SU-DHL-6 (cell line): ENCODE results near the gene SPRYD4.

ENCODE experiments used
- H2AFZ ChIP-seq: fragments of 200-600 bp; sonication (generic); 2 replicates; pipeline ENCODE4 v1.6.1; 2014; ENCODE audit warnings: low read depth, mild to moderate bottlenecking, moderate library complexity, mixed read lengths, antibody characterized with exemption, low read length; ENCODE audit not compliant: severe bottlenecking
- H3F3A ChIP-seq: fragments of 200-600 bp; shearing (Covaris generic); 2 replicates; pipeline ENCODE4 v1.6.0; 2016; ENCODE audit warnings: antibody characterized with exemption, mild to moderate bottlenecking; ENCODE audit not compliant: insufficient read depth
- H3K27ac ChIP-seq: fragments of 200-600 bp; sonication (generic); 2 replicates; pipeline ENCODE4 v1.5.1; 2016; ENCODE audit warnings: low read depth, mild to moderate bottlenecking, low read length, moderate library complexity, mixed read lengths
- H3K27me3 ChIP-seq: fragments of 200-600 bp; sonication (generic), shearing (Covaris generic); 2 replicates; pipeline ENCODE4 v1.6.0; 2014; ENCODE audit warnings: mild to moderate bottlenecking, low read length
- H3K36me3 ChIP-seq: fragments of 200-600 bp; sonication (generic); 2 replicates; pipeline ENCODE4 v1.6.1; 2014; ENCODE audit warnings: mild to moderate bottlenecking, low read length, mixed read lengths
- H3K4me2 ChIP-seq: fragments of 300-600, 200-600 bp; shearing (Covaris generic), sonication (generic); 2 replicates; pipeline ENCODE4 v1.6.0; 2014; ENCODE audit warnings: low read length, low read depth, mild to moderate bottlenecking; ENCODE audit not compliant: poor library complexity, severe bottlenecking
- H3K4me3 ChIP-seq: fragments of 200-600 bp; sonication (generic); 2 replicates; pipeline ENCODE4 v1.5.1; 2014; ENCODE audit warnings: antibody characterized with exemption, low read length, mild to moderate bottlenecking, mixed read lengths; ENCODE audit not compliant: insufficient read depth, poor library complexity, severe bottlenecking
- H3K79me2 ChIP-seq: fragments of 200-600 bp; sonication (generic); 2 replicates; pipeline ENCODE4 v1.6.1; 2014; ENCODE audit warnings: mild to moderate bottlenecking, low read length, moderate library complexity; ENCODE audit not compliant: insufficient read depth
- H3K9ac ChIP-seq: fragments of 200-600 bp; sonication (generic); 2 replicates; pipeline ENCODE4 v1.7.0; 2014; ENCODE audit warnings: mild to moderate bottlenecking, low read length
- H3K9me2 ChIP-seq: fragments of 200-600 bp; sonication (generic); replicated peaks from 2 replicates; pipeline ENCODE4 v1.6.1; 2014; ENCODE audit warnings: low read length; ENCODE audit not compliant: insufficient read depth
- H3K9me3 ChIP-seq: fragments of 200-600 bp; sonication (generic); 2 replicates; pipeline ENCODE4 v1.6.1; 2014; ENCODE audit warnings: low read length, mixed read lengths; ENCODE audit not compliant: insufficient read depth
- H4K20me1 ChIP-seq: fragments of 200-600 bp; sonication (generic); 2 replicates; pipeline ENCODE4 v1.6.1; 2014; ENCODE audit warnings: low read depth, mild to moderate bottlenecking, antibody characterized with exemption, low read length, moderate library complexity, mixed read lengths
- EZH2phosphoT487 ChIP-seq: fragments of 200-600 bp; sonication (generic), shearing (Covaris generic); conservative IDR thresholded peaks from 2 replicates; pipeline ENCODE4 v1.6.1; 2018; ENCODE audit warnings: mild to moderate bottlenecking, antibody characterized with exemption, low read length, moderate library complexity, mixed read lengths
- TF ChIP-seq, protein P1 (sequence below): fragments of 200-600 bp; sonication (generic); IDR thresholded peaks from one replicate; pipeline ENCODE4 v1.5.1; 2017; ENCODE audit warnings: antibody characterized with exemption, mild to moderate bottlenecking, low read length, moderate library complexity; ENCODE audit not compliant: insufficient read depth, poor library complexity, severe bottlenecking

Gene SPRYD4

GRCh38 chr12:56517854-56518253 is 49.5 kb downstream of the SPRYD4 start:
- TF ChIP-seq, protein P1, sequence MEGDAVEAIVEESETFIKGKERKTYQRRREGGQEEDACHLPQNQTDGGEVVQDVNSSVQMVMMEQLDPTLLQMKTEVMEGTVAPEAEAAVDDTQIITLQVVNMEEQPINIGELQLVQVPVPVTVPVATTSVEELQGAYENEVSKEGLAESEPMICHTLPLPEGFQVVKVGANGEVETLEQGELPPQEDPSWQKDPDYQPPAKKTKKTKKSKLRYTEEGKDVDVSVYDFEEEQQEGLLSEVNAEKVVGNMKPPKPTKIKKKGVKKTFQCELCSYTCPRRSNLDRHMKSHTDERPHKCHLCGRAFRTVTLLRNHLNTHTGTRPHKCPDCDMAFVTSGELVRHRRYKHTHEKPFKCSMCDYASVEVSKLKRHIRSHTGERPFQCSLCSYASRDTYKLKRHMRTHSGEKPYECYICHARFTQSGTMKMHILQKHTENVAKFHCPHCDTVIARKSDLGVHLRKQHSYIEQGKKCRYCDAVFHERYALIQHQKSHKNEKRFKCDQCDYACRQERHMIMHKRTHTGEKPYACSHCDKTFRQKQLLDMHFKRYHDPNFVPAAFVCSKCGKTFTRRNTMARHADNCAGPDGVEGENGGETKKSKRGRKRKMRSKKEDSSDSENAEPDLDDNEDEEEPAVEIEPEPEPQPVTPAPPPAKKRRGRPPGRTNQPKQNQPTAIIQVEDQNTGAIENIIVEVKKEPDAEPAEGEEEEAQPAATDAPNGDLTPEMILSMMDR: no peak
- TF ChIP-seq EZH2phosphoT487: no peak
- Histone ChIP-seq H3K4me2 (no peak overlapping the region), H4K20me1 (no peaks in the 10 kb centered on the region), H3K27me3 (no peaks in the 10 kb centered on the region), H3K9ac (no peak overlapping the region), H3K4me3 (no peak overlapping the region), H3F3A (no peaks in the 10 kb centered on the region), H3K9me2 (no peaks in the 10 kb centered on the region), H3K27ac (no peak overlapping the region), H3K9me3 (no peaks in the 10 kb centered on the region), H3K36me3 (no peaks in the 10 kb centered on the region), H3K79me2 (no peaks in the 10 kb centered on the region), H2AFZ (no peak overlapping the region)

DNA sequence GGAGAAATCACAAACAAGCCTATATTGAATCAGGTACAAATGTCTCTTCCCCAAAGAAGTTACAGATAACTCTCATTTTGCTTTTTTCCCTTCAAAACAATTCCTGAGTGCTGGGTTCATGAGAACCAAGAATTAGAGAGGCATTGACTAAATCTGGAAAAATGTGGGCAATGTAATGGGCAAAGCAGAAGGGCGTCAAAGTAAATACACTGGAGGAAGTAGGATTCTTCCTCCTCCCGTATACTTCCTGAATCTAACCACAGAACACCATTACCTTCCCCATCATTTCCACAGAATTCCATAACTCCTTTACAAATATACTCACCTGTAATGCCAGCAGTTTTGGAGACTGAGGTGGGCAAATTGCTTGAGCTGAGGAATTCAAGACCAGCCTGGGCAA is 50.2 kb downstream of the SPRYD4 start:
- H3K9ac ChIP-seq: no peak overlapping the region
- no peak overlapping the region for H3K4me2 ChIP-seq
- H3K27ac ChIP-seq: no peak overlapping the region
- TF ChIP-seq, protein P1: no peak
- no peak for TF ChIP-seq EZH2phosphoT487
- no peaks in the 10 kb centered on the region for H3K9me3 ChIP-seq
- no peak overlapping the region for H3K4me3 ChIP-seq
- no peak overlapping the region for H2AFZ ChIP-seq
- no peaks in the 10 kb centered on the region for H4K20me1 ChIP-seq
- H3K9me2 ChIP-seq: no peaks in the 10 kb centered on the region
- H3K79me2 ChIP-seq: no peaks in the 10 kb centered on the region
- no peaks in the 10 kb centered on the region for H3K27me3 ChIP-seq
- no peaks in the 10 kb centered on the region for H3F3A ChIP-seq
- H3K36me3 ChIP-seq: no peaks in the 10 kb centered on the region

DNA sequence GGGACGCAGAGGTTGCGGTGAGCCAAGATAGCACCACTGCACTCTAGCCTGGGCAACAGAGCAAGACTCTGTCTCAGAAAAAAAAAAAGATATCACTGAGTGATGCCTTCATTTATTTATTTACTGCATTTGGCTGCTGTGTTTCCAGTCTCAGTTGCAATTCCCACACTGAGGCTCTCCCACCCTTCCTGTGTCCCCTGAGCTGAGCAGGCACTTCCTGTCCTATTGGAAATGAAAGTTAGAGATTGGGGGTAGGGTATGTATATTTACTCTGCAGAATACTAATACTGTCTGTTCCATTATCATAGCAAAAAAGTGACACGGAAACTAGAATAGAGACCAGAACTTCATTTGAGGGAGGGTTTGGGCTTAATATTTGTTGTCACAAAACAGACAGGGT is 51.7 kb downstream of the SPRYD4 start:
- no peak overlapping the region for H3K4me3 ChIP-seq
- no peak overlapping the region for H3K9ac ChIP-seq
- H3K27me3 ChIP-seq: no peaks in the 10 kb centered on the region
- H4K20me1 ChIP-seq: no peaks in the 10 kb centered on the region
- H3K9me2 ChIP-seq: no peaks in the 10 kb centered on the region
- no peak overlapping the region for H3K4me2 ChIP-seq
- H3K27ac ChIP-seq: no peak overlapping the region
- H3K79me2 ChIP-seq: no peaks in the 10 kb centered on the region
- H3K9me3 ChIP-seq: no peaks in the 10 kb centered on the region
- TF ChIP-seq, protein P1: no peak
- no peak for TF ChIP-seq EZH2phosphoT487
- no peaks in the 10 kb centered on the region for H3K36me3 ChIP-seq
- no peak overlapping the region for H2AFZ ChIP-seq
- H3F3A ChIP-seq: no peaks in the 10 kb centered on the region

DNA sequence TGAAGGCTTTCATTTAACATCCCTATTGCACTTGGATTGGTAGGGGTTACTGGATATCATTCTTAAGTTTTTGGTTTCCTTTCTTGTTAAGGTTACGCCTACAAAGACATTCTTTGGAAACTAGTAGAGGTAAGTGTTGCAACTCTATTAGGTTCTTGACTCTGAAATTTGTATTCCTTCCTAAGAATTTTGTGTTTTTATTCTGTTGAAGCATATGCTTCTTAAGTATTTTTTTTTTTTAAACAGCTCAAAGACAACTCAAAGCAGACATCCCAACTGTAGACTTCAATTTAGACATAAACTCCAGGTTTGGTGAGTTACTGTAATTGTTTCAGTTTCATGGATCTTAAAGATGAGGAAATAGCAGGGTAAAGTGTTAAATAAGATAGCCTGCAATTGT is 52.1 kb downstream of the SPRYD4 start:
- H3K4me3 ChIP-seq: no peak overlapping the region
- H3K36me3 ChIP-seq: no peaks in the 10 kb centered on the region
- H3K9me3 ChIP-seq: no peaks in the 10 kb centered on the region
- H3K4me2 ChIP-seq: no peak overlapping the region
- H3K9ac ChIP-seq: no peak overlapping the region
- no peaks in the 10 kb centered on the region for H3F3A ChIP-seq
- TF ChIP-seq EZH2phosphoT487: no peak
- no peaks in the 10 kb centered on the region for H4K20me1 ChIP-seq
- no peaks in the 10 kb centered on the region for H3K27me3 ChIP-seq
- no peaks in the 10 kb centered on the region for H3K79me2 ChIP-seq
- H3K9me2 ChIP-seq: no peaks in the 10 kb centered on the region
- H2AFZ ChIP-seq: no peak overlapping the region
- no peak overlapping the region for H3K27ac ChIP-seq
